Measurements from ENCODE around the gene ALB. TPM values are rescaled to one million over a fixed set of nuclear protein-coding genes. Genes with fewer than 3 reads are reported as not detected.

The ALB gene
- total and polyA plus RNA-seq, 2 of the 8 experiments (the other 6 are each of a cell fraction or from before 2014, with no cell fraction given), result 0.12 TPM; not detected in 1

- TF ChIP-seq, protein P1, sequence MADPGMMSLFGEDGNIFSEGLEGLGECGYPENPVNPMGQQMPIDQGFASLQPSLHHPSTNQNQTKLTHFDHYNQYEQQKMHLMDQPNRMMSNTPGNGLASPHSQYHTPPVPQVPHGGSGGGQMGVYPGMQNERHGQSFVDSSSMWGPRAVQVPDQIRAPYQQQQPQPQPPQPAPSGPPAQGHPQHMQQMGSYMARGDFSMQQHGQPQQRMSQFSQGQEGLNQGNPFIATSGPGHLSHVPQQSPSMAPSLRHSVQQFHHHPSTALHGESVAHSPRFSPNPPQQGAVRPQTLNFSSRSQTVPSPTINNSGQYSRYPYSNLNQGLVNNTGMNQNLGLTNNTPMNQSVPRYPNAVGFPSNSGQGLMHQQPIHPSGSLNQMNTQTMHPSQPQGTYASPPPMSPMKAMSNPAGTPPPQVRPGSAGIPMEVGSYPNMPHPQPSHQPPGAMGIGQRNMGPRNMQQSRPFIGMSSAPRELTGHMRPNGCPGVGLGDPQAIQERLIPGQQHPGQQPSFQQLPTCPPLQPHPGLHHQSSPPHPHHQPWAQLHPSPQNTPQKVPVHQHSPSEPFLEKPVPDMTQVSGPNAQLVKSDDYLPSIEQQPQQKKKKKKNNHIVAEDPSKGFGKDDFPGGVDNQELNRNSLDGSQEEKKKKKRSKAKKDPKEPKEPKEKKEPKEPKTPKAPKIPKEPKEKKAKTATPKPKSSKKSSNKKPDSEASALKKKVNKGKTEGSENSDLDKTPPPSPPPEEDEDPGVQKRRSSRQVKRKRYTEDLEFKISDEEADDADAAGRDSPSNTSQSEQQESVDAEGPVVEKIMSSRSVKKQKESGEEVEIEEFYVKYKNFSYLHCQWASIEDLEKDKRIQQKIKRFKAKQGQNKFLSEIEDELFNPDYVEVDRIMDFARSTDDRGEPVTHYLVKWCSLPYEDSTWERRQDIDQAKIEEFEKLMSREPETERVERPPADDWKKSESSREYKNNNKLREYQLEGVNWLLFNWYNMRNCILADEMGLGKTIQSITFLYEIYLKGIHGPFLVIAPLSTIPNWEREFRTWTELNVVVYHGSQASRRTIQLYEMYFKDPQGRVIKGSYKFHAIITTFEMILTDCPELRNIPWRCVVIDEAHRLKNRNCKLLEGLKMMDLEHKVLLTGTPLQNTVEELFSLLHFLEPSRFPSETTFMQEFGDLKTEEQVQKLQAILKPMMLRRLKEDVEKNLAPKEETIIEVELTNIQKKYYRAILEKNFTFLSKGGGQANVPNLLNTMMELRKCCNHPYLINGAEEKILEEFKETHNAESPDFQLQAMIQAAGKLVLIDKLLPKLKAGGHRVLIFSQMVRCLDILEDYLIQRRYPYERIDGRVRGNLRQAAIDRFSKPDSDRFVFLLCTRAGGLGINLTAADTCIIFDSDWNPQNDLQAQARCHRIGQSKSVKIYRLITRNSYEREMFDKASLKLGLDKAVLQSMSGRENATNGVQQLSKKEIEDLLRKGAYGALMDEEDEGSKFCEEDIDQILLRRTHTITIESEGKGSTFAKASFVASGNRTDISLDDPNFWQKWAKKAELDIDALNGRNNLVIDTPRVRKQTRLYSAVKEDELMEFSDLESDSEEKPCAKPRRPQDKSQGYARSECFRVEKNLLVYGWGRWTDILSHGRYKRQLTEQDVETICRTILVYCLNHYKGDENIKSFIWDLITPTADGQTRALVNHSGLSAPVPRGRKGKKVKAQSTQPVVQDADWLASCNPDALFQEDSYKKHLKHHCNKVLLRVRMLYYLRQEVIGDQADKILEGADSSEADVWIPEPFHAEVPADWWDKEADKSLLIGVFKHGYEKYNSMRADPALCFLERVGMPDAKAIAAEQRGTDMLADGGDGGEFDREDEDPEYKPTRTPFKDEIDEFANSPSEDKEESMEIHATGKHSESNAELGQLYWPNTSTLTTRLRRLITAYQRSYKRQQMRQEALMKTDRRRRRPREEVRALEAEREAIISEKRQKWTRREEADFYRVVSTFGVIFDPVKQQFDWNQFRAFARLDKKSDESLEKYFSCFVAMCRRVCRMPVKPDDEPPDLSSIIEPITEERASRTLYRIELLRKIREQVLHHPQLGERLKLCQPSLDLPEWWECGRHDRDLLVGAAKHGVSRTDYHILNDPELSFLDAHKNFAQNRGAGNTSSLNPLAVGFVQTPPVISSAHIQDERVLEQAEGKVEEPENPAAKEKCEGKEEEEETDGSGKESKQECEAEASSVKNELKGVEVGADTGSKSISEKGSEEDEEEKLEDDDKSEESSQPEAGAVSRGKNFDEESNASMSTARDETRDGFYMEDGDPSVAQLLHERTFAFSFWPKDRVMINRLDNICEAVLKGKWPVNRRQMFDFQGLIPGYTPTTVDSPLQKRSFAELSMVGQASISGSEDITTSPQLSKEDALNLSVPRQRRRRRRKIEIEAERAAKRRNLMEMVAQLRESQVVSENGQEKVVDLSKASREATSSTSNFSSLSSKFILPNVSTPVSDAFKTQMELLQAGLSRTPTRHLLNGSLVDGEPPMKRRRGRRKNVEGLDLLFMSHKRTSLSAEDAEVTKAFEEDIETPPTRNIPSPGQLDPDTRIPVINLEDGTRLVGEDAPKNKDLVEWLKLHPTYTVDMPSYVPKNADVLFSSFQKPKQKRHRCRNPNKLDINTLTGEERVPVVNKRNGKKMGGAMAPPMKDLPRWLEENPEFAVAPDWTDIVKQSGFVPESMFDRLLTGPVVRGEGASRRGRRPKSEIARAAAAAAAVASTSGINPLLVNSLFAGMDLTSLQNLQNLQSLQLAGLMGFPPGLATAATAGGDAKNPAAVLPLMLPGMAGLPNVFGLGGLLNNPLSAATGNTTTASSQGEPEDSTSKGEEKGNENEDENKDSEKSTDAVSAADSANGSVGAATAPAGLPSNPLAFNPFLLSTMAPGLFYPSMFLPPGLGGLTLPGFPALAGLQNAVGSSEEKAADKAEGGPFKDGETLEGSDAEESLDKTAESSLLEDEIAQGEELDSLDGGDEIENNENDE (IDR thresholded peaks at IDR 0.05; ENCODE audit: insufficient replicate concordance, low read length), result no peak
- no peak for TF ChIP-seq ASH2L (IDR thresholded peaks at IDR 0.05; ENCODE audit: low read length)
- no peak for TF ChIP-seq GABPA (IDR thresholded peaks at IDR 0.05; ENCODE audit: borderline replicate concordance, insufficient read depth, low read length)
- TF ChIP-seq, protein P2, sequence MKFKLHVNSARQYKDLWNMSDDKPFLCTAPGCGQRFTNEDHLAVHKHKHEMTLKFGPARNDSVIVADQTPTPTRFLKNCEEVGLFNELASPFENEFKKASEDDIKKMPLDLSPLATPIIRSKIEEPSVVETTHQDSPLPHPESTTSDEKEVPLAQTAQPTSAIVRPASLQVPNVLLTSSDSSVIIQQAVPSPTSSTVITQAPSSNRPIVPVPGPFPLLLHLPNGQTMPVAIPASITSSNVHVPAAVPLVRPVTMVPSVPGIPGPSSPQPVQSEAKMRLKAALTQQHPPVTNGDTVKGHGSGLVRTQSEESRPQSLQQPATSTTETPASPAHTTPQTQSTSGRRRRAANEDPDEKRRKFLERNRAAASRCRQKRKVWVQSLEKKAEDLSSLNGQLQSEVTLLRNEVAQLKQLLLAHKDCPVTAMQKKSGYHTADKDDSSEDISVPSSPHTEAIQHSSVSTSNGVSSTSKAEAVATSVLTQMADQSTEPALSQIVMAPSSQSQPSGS (IDR thresholded peaks at IDR 0.05; ENCODE audit: low read length), result no peak
Observed at GRCh38 chr4:73436674-73437557, 32.8 kb downstream of the ALB start (continued).

All from H1 (cell line).